GM19099 (cell line): ENCODE data around the gene HPS6.

Source experiments
- POLR2A ChIP-seq: IDR thresholded peaks from 3 replicates; pipeline ENCODE4 v1.6.1; 2011; ENCODE audit warnings: low read depth; ENCODE audit not compliant: insufficient read length; ENCODE audit errors: extremely low read depth

Gene HPS6

GRCh38 chr10:102111276-102111675 is 46.1 kb downstream of the HPS6 start:
- no peak for TF ChIP-seq POLR2A

- no peak for TF ChIP-seq POLR2A
These were observed 47.2 kb downstream of the HPS6 start for GRCh38 chr10:102112210-102112817.

- TF ChIP-seq POLR2A: no peak
These were observed 48.3 kb downstream of the HPS6 start for GRCh38 chr10:102113261-102113955.

GRCh38 chr10:102113956-102114857 is 49.1 kb downstream of the HPS6 start:
- no peak for TF ChIP-seq POLR2A

GRCh38 chr10:102114861-102115618 is 49.9 kb downstream of the HPS6 start:
- peak; percentile 82 for TF ChIP-seq POLR2A

- TF ChIP-seq POLR2A: no peak
These were observed 50.6 kb downstream of the HPS6 start for GRCh38 chr10:102115775-102116174.

- TF ChIP-seq POLR2A: no peak
These were observed 51.5 kb downstream of the HPS6 start for GRCh38 chr10:102116656-102117055.
